Neuron (in vitro differentiated cells): ENCODE results near the gene CLPSL1.
A peak's percentile ranks its signal among the peaks of the same experiment; 100 is the strongest.

Experiments used
- H2AFZ ChIP-seq: one replicate; pipeline ENCODE4 v1.6.1; 2013; ENCODE audit warnings: low read depth, mild to moderate bottlenecking, inconsistent platforms, low read length, moderate library complexity
- H3K27me3 ChIP-seq: one replicate; pipeline ENCODE4 v1.6.1; 2013; ENCODE audit warnings: low read length; ENCODE audit not compliant: insufficient read depth
- H3K36me3 ChIP-seq: one replicate; pipeline ENCODE4 v1.6.1; 2013; ENCODE audit warnings: low read length; ENCODE audit not compliant: insufficient read depth
- H3K4me1 ChIP-seq: one replicate; pipeline ENCODE4 v1.6.1; 2013; ENCODE audit warnings: low read length; ENCODE audit not compliant: insufficient read depth
- H3K4me3 ChIP-seq: 2 replicates; pipeline ENCODE4 v1.5.1; 2013; ENCODE audit warnings: mild to moderate bottlenecking, low read length, moderate library complexity
- H3K9me3 ChIP-seq: one replicate; pipeline ENCODE4 v1.6.1; 2013; ENCODE audit warnings: low read length

Gene CLPSL1

DNA sequence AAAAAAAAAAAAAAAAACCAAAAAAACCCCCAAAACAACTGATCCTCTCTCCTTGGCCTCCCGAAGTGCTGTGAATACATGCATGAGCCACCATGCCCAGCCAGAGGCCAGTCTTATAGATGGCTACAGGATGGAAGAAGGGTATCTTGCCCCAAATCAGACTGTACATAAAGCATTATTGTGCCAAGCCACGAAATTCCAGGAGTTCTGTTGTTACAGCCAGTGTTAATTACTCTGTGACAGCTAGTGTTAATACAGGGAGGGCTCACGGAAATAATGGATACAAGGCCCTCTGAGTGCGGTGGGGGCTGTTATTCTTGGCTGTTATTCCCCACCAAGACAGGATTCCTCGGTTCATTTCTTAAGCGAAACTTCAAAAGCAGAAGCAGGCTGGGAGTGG is 5.8 kb upstream of the CLPSL1 start:
- Histone ChIP-seq H3K36me3 (no peaks in the 10 kb centered on the region), H3K4me3 (no peak overlapping the region), H3K4me1 (peaks cover 2% of the 10 kb centered on the region), H2AFZ (no peak overlapping the region), H3K9me3 (no peaks in the 10 kb centered on the region), H3K27me3 (peaks cover 26% of the 10 kb centered on the region)

DNA sequence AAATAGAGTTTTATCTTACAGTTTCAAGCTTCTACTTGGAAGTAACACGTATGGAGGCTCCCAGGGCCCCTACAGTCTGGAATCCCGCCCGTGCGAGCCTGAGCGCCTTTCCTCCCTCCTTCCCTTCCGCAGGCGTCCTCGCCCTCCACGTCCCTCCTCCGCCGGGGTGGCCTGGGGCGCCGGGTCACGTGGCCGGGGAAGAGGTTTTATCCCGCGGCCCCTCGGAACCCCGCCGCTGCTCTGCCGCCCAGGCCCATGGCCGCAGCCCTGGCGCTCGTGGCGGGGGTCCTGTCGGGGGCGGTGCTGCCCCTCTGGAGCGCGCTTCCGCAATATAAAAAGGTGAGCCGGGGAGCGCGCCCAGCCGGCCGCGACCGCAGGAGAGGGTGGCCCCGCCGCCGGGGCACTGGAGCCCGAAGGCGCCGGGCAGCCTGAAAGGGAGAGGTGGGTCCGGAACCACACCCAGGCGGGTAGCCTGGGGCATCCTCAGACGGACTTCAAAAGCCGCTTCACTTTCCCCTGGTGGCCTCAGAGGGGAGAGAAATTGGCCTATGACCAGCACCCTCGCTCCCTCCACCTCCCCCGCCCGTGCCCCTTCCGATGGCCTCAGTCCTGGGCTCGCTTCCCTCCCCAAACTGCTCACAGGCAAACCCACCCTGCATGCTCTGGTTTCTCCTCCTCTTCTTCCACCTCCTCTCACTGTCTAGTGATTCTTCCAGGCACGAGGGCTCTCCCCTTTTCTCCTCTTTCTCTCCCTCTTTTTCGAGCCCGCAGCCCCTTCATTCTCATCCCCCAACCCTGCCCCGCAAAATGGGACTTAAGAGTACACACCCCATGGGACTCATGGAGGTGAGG is 4.2 kb upstream of the CLPSL1 start, which contains the start of gene CLPSL2:
TSS of gene CLPSL2 (plus strand) at position 235 of the 852 bp plus-strand sequence. CDS start at position 256, 21 bp downstream.
- peak within 1 kb of the TSS; percentile 79 for H2AFZ ChIP-seq
- H3K9me3 ChIP-seq = no peaks in the 10 kb centered on the region
- peaks cover 26% of the 10 kb centered on the region for H3K27me3 ChIP-seq
- no peaks in the 10 kb centered on the region for H3K36me3 ChIP-seq
- H3K4me3 ChIP-seq = peak within 1 kb of the TSS; percentile 36
- H3K4me1 ChIP-seq = peaks cover 2% of the 10 kb centered on the region

DNA sequence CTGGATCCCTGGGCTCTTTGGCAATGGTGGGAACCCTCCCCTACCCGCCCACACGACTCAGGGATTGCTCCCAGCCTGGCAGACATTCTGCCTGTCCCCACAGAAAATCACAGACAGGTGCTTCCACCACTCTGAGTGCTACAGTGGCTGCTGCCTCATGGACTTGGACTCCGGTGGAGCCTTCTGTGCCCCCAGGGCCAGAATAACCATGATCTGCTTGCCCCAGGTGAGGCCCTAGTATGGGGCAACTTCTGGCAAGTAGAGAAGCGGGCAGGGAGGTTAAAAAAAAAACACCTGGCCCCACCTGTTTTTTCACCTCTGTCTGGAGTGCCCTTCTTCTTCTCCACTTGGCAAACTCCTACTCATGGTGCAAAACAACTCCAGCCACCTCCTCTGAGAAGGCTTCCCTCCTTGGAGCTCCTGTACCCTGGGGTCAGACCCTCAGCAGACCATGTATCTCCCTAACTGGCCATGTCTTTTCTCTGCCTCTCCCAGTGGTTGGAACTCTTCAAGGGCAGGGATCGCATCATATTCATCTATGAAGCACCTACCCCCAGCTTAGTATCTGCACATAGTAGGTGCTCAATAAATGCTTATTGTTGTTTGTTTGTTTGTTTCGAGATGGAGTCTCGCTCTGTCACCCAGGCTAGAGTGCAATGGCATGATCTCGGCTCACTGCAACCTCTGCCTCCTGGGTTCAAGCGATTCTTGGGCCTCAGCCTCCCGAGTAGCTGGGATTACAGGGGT is 3.3 kb upstream of the CLPSL1 start:
- H2AFZ ChIP-seq = no peak overlapping the region
- H3K36me3 ChIP-seq = no peaks in the 10 kb centered on the region
- no peak overlapping the region for H3K4me3 ChIP-seq
- peaks cover 26% of the 10 kb centered on the region for H3K27me3 ChIP-seq
- H3K9me3 ChIP-seq = no peaks in the 10 kb centered on the region
- peaks cover 2% of the 10 kb centered on the region for H3K4me1 ChIP-seq

DNA sequence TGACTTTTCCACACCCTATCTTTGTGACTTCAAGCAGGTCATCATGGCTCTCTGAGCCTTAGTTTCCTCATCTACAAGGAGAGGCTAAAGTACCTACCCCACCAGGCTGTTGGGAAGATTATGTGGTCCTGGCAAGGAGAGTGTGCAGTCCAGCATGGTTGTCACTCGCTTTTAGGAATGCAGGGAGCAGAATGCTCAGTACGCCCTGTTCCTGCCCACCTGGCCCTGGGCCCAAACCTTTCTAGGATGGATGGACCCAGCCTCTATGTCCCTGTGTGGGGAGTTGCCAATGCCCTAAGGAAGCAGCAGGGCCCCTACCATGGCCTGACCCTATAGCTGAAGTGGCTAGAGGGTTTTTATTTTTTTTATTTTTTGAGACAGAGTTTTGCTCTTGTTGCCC is 2.4 kb upstream of the CLPSL1 start:
- no peak overlapping the region for H3K4me3 ChIP-seq

DNA sequence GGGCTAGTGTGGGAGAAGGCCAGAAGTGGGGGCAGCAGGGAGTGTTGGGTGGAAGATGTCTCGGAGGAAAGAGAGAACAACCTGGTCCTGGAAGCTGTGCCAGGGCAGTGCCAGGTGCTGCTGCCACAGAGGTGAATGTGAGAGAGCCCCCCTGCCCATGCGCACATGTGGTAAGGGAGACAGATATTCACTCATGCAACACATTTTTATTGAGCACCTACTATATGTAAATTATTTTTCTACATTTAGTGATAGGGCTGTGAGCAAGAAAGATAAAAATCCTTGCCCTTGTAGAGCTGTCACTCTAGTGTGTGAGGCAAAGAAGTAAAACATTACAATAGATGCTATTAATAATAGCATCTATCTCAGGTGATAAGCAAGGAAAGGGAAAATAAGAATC is 471 bp downstream of the CLPSL1 start:
- no peak overlapping the region for H3K4me3 ChIP-seq
- peaks cover 18% of the 10 kb centered on the region for H3K27me3 ChIP-seq
- H3K9me3 ChIP-seq = no peaks in the 10 kb centered on the region
- no peak overlapping the region for H2AFZ ChIP-seq
- H3K4me1 ChIP-seq = peaks cover 2% of the 10 kb centered on the region
- no peaks in the 10 kb centered on the region for H3K36me3 ChIP-seq

More for the DNA sequence above, 2.4 kb upstream of the CLPSL1 start:
- H3K9me3 ChIP-seq = no peaks in the 10 kb centered on the region
- peaks cover 26% of the 10 kb centered on the region for H3K27me3 ChIP-seq
- H2AFZ ChIP-seq = no peak overlapping the region
- H3K4me1 ChIP-seq = peaks cover 2% of the 10 kb centered on the region
- no peaks in the 10 kb centered on the region for H3K36me3 ChIP-seq

DNA sequence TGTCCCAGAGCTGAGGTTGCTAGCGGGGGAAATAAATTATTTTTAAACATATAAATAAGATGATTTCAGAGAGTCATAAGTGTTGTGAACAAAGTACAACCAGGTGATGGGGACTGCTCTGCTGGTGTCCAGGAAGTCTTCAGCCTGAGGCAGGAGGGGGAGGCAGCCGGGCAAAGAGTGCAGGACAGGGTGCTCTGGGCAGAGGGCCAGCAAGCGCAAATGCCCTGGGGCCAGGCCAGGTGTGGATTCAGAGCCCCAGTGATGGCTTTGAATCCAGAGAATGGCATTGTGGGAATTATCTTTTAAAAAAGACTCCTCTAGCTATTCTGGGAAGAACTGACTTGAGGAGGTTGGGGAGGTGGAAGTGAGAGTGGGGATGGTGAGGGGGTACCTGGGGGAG is 1.6 kb downstream of the CLPSL1 start:
- Histone ChIP-seq H3K27me3 (peaks cover 13% of the 10 kb centered on the region), H3K4me1 (no peaks in the 10 kb centered on the region)

DNA sequence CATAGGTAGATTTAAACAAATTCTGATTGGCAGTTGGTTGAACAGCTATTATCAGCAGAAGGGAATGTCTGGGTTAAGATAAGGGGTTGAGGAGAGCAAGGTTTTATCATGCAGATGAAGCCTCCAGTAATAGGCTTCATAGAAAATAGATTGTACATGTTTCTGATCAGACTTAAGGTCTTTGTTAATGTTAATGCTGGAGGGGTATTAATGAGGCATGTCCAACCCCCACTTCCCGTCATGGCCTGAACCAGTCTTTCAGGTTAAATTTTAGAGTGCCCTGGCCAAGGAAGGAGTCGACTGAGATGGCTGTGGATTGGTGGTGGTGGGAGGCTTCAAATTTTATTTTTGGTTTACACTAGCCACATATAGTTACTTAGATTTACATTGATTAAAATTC is 3.4 kb downstream of the CLPSL1 start:
- H3K4me3 ChIP-seq = no peak overlapping the region
- peaks cover 10% of the 10 kb centered on the region for H3K27me3 ChIP-seq
- H3K36me3 ChIP-seq = no peaks in the 10 kb centered on the region
- no peaks in the 10 kb centered on the region for H3K4me1 ChIP-seq
- H2AFZ ChIP-seq = no peak overlapping the region
- H3K9me3 ChIP-seq = no peaks in the 10 kb centered on the region

More for the DNA sequence above, 1.6 kb downstream of the CLPSL1 start:
- Histone ChIP-seq H2AFZ (no peak overlapping the region), H3K4me3 (no peak overlapping the region), H3K9me3 (no peaks in the 10 kb centered on the region), H3K36me3 (no peaks in the 10 kb centered on the region)

DNA sequence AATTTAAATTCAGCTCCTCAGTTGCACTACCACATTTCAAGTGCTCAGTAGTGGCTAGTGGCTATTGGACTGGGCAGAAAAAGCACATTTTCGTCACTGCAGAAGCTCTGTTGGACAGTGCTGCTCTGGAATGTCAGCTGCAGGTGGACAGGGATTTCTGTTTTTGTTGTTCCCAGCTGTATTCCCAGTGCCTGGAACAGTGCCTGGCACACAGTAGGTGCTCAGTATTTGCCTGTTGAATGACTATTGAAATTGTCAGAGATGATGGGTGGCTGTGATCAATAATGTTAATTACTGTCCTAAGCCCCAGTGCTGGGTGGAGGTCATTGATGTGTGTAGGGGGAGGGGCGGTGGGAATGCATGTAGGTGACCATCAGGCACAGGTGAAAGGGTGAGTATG is 5.5 kb downstream of the CLPSL1 start:
- H2AFZ ChIP-seq = no peak overlapping the region

DNA sequence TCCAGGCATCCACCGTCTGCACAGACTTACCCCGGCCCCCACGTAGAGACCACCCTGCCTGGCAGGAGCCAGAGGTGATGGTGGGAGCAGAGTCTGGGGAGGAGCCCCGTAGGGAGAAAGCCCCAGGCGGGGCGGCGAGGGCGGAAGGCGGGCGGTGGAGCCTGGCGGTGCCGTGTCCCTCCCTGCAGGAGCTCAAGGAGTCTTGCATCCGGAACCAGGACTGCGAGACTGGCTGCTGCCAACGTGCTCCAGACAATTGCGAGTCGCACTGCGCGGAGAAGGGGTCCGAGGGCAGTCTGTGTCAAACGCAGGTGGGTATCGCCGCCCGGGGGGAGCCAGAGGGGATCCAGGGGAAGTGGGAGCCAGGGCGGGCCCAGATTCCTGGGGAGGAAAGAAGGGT is 6.0 kb downstream of the CLPSL1 start:
- no peaks in the 10 kb centered on the region for H3K4me1 ChIP-seq
- H3K9me3 ChIP-seq = no peaks in the 10 kb centered on the region
- H2AFZ ChIP-seq = no peak overlapping the region
- H3K4me3 ChIP-seq = no peak overlapping the region
- H3K36me3 ChIP-seq = no peaks in the 10 kb centered on the region
- H3K27me3 ChIP-seq = peaks cover 7% of the 10 kb centered on the region

More for the DNA sequence above, 5.5 kb downstream of the CLPSL1 start:
- Histone ChIP-seq H3K27me3 (peaks cover 7% of the 10 kb centered on the region), H3K4me1 (no peaks in the 10 kb centered on the region), H3K4me3 (no peak overlapping the region), H3K36me3 (no peaks in the 10 kb centered on the region), H3K9me3 (no peaks in the 10 kb centered on the region)

DNA sequence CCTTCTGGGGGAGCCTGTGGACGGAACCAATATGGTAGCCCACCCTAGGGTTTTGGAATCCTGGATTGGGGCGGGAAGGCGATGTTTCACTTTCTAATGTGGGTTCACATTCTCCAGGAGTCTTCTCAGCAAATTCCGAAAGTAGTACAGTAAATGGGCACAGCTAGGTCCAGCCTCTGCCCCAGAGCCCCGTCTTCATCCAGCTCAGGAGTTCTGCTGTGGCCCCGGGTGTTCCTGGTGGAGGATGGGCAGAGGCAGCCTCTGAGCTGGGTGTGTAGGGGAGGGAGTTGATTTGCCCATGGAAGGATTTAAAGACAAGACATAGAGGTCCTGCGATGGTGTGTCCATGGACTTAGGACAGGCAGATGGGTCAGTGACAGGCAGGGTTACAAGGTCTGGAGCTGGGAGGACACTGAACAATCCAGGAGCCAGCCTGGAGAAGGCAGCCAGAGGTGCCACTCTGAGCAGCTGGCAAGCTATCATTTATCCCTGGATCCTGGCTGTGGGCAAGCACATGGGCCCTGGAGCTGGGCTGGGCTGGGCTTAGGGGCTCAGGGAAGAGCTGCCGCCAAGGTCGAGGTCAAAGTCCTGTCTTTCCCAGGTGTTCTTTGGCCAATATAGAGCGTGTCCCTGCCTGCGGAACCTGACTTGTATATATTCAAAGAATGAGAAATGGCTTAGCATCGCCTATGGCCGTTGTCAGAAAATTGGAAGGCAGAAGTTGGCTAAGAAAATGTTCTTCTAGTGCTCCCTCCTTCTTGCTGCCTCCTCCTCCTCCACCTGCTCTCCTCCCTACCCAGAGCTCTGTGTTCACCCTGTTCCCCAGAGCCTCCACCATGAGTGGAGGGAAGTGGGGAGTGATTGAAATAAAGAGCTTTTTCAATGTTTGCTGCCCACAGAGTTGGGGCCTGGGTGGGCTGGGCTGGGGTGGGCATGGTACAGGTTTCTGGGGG is 6.7 kb downstream of the CLPSL1 start:
- Histone ChIP-seq H2AFZ (no peak overlapping the region), H3K9me3 (no peaks in the 10 kb centered on the region), H3K36me3 (no peaks in the 10 kb centered on the region), H3K4me3 (no peak overlapping the region), H3K27me3 (peaks cover 7% of the 10 kb centered on the region), H3K4me1 (no peaks in the 10 kb centered on the region)

DNA sequence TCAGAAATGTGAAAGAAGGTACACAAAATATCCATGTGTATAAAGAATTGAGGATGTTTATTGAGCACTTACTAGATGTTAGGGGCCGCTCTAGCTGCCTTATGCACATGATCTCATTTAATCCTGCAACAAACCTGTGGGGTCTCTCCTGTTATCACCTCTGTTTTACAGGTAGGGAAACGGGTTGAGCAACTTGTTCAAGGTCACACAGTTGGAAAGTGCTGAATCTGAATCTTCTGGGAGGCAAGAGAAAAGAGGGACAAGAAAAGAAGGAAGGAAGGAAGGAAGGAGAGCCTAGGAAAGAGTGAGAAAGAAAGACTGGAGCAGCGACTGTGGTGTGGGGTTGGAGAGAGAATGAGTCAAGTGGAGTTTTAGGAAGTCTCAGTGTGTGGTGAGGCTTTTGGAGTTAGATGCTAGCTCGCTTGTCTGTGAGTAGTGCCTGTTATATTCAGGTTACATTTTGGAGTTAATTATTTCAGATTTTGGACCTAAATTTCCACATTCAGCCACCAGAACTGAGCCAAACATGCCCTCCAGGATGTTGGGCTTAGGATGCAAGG is 7.7 kb downstream of the CLPSL1 start:
- Histone ChIP-seq H3K27me3 (peaks cover 7% of the 10 kb centered on the region), H3K4me3 (no peak overlapping the region)

DNA sequence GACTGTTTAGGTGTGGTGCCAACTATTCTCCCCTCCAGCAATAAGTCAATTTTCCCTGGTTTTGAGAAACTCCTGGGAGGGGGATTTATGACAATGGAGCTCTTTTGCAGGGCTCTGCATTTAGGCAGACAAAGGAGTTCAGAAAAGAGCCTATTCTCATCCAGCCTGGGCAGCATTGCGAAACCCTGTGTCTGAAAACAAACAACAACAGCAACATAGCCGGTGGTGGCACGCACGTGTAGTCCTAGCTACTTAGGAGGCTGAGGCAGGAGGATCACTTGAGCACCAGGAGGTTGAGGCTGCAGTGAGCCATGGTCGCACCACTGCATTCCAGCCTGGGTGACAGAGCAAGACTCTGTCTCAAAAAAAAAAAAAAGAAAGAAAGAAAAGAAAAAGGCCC is 9.9 kb downstream of the CLPSL1 start:
- H3K36me3 ChIP-seq = no peaks in the 10 kb centered on the region
- no peak overlapping the region for H3K4me3 ChIP-seq
- H3K4me1 ChIP-seq = no peaks in the 10 kb centered on the region
- H3K9me3 ChIP-seq = no peaks in the 10 kb centered on the region
- H2AFZ ChIP-seq = no peak overlapping the region
- peaks cover 7% of the 10 kb centered on the region for H3K27me3 ChIP-seq

More for the DNA sequence above, 7.7 kb downstream of the CLPSL1 start:
- Histone ChIP-seq H3K4me1 (no peaks in the 10 kb centered on the region), H2AFZ (no peak overlapping the region), H3K36me3 (no peaks in the 10 kb centered on the region), H3K9me3 (no peaks in the 10 kb centered on the region)
